Stimulated activated naive CD8-positive, alpha-beta T cell treated with anti-CD3 and anti-CD28 coated beads, Interleukin-15, Interleukin-2, amounts not matched to agents 100 U/mL and 50 U/mL, for 24 hours (primary cell): ENCODE measurements around the gene ATP11A.

Source experiments
- ATAC-seq: fragments of 150-1000 bp; cut with Tn5 transposase; one replicate; pipeline ENCODE4 v1.10.0; 2021
- DNase-seq: peaks from one replicate; pipeline ENCODE4 v3.0.0; 2021

ATP11A gene

DNA sequence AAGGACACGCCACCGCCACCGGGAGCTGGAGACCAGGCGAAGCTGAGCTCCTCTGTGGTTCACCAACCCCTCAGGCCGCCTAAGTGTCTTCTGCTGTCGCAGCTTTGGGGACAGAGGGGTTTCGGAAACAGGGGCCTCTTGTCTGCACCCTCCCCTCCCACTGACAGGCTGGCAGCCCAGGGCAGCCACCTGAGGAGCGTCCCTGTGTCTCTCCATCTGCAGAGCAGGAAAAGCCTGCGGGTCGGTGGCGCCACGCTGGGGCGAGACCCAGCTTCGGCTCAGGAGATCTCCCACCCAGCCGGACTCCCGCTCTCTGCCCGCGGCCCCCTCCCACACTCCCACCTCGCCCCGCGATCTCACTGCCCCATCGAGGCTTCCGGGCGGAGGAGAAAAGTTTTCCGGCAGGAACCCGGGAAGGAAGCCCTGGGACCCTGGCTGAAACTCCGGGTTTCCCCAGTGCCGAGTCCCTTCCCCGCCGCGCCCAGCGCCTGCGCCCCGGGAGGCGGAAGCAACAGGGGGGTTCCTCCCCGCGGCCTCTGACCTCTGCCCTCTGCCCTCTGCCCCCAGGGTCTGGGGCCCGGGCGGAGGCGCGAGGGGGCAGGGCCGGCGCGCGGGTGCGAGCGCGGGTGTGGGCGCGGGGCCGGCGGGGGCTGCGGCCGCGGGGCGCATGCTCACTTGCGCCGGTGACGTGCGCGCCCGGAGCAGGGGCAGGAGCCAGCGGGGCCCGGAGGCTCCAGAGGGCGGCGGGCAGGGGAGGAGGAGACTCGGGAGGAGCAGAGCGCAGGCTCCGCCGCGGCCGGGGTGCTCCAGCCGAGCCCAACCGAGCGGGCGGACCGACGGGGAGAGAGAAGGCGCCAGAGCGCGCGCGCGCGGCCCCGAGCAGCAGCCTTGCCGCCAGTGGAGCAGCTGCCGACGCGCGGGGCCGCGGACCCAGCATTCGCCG is at the start of gene ATP11A:
Gene ATP11A, plus strand, starts transcription at position 736 of the 943 bp plus-strand sequence. CDS start 379 bp downstream, outside the sequence.
- DNase-seq (peak; percentile 84), ATAC-seq (peak; percentile 86)

GRCh38 chr13:112641456-112642089 is 48.3 kb upstream of the ATP11A start:
- DNase-seq, result no peak
- no peak for ATAC-seq

DNA sequence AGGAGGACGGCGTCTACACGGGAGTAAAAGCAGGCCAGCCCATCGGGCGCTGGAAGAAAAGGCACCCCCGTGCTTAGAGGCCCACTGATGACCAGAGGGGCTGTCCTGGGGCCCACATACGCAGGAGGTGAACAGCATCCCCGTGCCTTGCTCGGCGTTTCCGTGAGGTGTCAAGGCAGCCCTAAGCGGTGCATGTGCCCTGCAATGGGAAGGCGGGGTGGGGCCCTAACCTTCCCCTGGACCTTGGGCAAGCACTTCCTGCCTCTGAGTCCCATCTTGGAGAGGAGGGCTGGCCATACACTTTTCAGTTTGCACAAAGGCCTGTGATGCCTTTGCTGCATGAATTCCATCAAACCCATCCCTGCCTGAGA is 47.8 kb upstream of the ATP11A start:
- no peak for DNase-seq
- ATAC-seq, result no peak

DNA sequence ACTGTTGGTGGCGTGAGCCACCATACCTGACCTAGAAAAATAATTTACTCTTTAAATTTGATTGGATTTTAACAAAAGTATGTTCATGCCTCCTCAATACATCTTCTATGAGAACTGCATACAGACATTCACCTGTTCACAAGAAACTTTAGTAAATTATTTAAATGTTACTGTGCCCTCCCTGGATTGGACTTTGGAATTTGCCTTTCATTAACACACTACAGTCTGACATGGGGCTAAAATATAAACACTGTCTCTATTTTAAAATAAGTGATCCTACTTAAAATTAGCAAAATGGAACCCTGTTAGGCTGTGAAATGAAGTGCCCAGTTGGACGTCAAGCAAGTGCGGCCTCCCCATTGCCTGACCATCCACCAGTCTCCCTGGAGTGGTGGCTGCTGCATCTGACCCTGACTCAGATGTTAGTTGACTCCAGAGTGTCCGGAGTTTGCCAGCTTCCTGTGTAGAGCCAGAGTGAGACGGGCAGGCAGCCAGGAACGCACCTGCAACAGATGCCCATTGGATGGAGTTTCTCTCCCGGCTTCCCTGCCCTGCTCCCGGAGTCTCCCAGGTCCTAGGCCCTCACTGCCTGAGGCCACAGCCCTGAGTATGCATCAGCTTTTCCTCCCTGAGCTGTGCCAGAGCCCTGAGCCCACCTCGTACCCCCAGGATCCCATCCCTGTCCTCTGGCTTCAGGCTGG is 45.9 kb upstream of the ATP11A start:
- no peak for DNase-seq

DNA sequence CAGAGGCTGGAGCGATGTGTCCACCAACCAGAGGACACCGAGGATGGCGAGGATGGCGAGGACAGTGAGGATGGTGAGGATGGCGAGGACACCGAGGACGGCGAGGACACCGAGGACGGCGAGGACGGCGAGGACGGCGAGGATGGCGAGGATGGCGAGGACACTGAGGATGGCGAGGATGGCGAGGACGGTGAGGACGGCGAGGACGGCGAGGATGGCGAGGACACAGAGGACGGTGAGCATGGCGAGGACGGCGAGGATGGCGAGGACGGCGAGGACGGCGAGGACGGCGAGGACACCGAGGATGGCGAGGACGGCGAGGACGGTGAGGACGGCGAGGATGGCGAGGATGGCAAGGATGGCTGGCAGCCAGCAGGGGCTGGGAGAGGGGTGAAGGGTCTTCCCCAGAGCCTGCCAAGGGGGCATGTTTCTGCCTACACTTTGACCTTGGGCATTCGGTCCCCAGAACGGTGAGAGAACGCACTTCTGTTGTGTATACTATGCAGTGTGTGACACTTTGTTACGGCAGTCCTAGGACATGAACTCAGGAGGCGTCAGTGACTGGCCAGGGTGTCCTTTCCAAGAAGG is 44.4 kb upstream of the ATP11A start:
- no peak for DNase-seq
- ATAC-seq, result no peak

More for the DNA sequence above, 45.9 kb upstream of the ATP11A start:
- ATAC-seq, result no peak

GRCh38 chr13:112647256-112647655 is 42.6 kb upstream of the ATP11A start:
- ATAC-seq (no peak), DNase-seq (no peak)

DNA sequence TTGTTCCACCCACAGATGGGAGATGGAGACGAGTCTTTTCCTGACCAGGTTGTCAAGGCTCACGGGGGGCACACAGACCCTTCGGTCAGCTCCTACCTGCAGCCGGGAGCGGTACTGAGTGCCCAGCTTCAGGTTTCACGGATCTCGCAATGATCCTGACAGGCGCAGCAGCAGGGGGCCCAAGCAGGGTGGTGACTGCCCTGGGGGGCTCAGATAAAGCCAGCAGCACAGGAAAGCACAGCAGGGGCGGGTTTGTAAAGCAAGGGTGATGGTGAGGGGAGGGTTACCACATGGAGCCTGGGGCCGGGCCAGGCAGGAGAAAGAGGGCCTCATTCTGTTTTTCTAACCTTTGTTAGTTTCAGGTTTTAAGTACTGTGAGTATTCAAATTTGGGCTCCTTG is 41.7 kb upstream of the ATP11A start:
- DNase-seq, result no peak
- ATAC-seq, result peak; percentile 26

GRCh38 chr13:112648966-112649690 is 40.7 kb upstream of the ATP11A start:
- no peak for DNase-seq
- ATAC-seq, result no peak

GRCh38 chr13:112651311-112651710 is 38.5 kb upstream of the ATP11A start:
- DNase-seq (no peak), ATAC-seq (no peak)

DNA sequence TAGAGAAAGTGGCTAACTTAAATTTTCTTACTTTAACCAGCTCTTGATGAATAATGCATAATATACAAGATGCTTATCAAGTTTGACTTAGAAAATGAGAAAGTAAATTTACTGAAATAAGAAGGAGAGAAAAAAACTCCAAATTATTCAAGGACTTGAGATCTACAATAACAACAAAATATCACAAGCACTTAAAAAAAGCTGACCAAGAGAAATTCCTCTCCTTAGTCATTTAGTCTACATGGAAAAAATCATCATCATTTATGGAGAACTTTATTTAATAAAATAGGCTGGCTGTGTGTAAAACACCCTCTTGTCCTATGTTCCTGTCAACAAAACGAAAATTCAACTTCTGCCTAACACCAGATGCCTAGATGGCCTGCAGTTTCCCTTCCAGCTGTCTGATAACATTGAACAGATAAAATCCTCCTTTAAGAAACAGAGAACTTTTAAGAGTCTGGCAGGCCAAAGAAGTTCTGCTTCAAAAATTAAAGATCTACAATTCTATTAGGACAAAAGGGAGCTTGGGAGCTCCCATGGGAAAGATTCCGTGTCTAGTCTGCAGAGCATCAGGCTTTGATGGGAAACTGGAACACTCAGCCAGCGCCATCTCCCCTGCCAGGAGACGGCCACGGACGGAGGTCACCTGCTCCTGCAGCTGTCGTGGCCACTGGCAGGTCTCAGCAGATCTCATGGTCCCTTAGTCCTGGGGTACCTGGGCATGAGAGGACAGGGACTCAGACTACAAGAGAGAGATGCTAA is 37.9 kb upstream of the ATP11A start:
- DNase-seq (no peak), ATAC-seq (no peak)

DNA sequence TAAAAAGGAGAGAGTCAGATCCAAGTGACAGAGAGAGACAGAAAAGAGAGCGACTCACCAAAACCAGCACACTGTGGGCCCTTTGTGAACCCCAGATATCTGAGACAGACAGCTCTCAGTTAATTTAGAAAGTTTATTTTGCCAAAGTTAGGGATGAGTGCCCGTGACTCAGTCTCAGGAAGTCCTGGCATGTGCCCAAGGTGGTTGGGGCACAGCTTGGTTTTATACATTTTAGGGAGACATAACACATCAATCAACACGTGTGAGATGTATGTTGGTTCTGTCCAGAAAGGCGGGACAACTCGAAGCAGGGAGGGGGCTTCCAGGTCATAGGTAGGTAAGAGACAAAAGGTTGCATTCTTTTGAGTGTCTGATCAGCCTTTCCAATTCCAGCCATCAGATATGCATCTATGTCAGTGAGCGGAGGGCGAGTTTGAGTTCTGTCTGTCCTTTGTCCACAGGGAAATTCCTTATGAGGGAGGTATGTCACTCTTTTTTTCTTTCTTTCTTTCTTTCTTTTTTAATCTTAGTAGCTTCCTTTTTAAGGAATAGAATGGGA is 37.2 kb upstream of the ATP11A start:
- ATAC-seq, result no peak
- no peak for DNase-seq

DNA sequence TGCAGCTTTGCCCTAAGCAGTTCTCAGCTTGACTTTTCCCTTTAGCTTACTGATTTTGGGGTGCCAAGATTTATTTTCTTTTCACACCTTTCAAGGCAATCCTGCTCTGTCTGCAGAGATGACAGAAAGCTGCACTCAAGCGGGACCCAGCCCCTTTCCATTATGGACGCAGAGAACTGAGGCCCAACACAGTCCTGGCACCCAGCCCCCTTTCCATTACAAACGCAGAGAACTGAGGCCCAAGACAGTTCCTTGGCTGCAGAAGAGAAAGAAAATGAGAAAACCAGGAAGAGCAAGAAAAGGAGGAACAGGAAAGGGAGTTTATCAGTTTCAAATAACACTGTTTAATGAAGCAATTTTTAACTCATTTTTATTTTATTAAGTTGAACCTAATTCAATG is 36.8 kb upstream of the ATP11A start:
- DNase-seq, result no peak

DNA sequence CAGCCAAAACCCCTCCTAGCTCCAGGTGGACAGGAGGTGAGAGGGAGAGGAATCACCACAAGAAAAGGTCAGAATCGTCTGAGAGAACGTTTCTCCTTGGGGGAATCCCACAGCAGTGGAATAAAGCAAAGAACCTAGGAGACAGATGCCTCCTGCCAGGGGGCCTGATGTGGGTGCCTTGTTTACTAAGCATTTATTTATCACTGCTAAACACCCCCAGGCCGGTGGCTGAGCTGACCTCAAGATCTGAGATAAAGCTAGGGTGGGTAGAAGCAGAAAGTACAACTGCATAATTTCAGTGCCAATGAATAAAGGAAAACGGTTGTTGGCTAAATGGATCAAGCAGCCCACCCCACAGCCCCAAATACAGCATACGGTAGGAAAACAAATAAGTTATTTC is 33.9 kb upstream of the ATP11A start:
- no peak for DNase-seq
- ATAC-seq, result no peak

More for the DNA sequence above, 36.8 kb upstream of the ATP11A start:
- no peak for ATAC-seq

GRCh38 chr13:112657850-112658445 is 31.9 kb upstream of the ATP11A start:
- no peak for DNase-seq

DNA sequence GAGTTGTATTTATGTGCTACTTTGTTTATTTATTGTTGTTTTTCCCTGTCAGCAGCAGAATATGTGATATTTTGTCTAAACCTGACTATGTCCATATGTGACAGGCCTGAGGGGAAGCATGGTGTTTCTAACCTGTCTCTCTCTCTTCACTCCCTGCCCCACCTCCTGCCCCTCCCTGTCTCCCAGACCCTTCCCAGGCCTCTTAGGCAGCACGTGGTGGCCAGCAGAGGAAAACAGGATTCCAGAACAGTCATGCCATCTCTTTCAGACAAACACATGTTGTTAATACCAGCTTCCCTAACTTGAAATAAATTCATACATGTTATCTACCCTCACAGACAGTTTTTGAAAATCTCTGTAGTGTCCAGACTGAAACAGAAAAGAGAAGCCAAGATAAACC is 31.0 kb upstream of the ATP11A start:
- DNase-seq, result no peak
- no peak for ATAC-seq

More at GRCh38 chr13:112657850-112658445, 31.9 kb upstream of the ATP11A start:
- ATAC-seq, result no peak

DNA sequence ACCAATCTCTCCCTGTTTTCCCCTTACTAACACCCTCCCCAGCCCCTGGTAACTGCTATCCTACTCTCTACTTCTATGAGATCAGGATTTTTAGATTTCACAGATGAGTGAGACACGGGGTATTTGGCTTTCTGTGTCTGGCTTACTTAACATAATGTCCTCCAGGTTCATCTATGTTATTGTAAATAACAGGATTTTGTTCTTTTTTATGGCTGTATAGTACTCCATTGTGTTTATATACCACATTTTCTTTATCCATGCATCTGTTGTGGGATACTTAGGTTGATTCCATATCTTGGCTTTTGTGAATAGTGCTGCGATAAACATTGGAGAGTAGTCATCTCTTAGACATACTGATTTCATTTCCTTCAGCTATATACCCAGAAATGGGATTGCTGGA is 28.5 kb upstream of the ATP11A start:
- ATAC-seq, result no peak
- no peak for DNase-seq

DNA sequence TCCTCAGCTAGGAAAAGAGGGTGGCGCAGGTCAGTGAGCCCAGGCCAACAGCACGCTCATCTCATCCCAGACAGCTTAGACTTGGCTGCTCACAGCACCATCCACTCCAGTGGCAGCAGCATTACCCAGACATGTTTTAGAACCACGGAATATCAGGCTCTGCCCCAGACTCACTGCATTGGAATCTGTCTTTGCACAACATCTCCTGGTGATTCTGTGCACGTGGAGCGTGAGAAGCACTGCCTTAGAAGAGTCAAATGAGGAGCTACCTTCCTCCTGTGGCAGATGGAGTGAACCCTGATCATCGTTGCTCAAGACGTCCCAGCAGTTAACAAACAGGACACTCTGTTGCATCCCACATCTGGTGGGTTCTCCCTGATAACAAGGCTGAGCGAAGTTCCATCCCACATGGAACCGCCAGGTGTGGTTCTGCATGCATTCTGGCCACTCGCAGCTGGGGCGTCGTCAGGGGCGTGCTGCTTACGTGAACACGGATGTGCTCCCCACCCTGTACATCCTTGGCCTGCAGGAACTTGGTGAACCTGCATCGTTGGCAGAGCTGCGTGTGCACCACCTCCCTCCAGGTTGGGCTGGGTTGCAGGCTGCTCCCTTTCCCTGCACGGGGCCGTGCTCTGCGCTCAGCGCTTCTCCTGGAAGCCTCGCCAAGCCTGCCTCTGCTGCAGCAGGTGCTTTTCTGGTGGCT is 25.2 kb upstream of the ATP11A start:
- ATAC-seq, result no peak
- DNase-seq, result no peak

GRCh38 chr13:112668924-112669323 is 20.9 kb upstream of the ATP11A start:
- no peak for ATAC-seq
- DNase-seq, result no peak

DNA sequence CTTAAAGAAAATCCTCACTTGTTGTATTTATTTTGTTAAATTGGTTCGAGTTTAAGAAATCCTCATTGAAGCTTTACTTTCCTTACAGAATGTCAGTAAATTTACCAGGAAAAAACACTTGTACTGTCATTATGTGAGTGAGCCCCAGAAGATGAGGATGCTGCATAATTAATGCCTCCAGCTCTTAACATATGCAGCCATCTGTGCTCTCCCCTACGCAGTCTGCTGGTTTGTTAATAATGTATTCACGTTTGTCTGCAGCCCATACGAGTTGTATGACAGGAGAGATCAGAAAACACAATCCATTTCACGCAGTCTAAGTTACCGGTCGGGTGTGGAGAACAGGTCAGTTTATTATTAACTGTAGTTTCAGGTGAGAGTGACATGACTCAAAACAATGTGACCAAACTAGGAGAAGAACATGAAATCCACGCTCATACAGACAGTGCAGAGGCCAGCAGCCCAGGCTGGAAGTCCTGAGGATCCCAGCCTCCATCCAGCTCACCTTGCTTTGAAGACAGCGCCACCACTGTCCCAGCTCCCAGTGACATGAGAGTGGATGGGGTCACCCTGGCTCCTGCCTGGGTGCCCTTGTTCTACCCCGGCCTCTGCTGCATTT is 19.8 kb upstream of the ATP11A start:
- no peak for ATAC-seq
- no peak for DNase-seq
